HG02870 (cell line): ENCODE data around the gene PGBD5.
"Not testable (repeated sequence)": the region's sequence is repeated elsewhere in the genome, so short reads cannot be mapped to it uniquely, and the experiment has no call there.

Experiments used
- ATAC-seq: cut with Tn5 transposase; IDR thresholded peaks from one replicate; pipeline ENCODE4 v1.9.1; 2021; ENCODE audit warnings: mild to moderate bottlenecking, moderate library complexity; ENCODE audit not compliant: unreplicated experiment

Gene PGBD5

DNA sequence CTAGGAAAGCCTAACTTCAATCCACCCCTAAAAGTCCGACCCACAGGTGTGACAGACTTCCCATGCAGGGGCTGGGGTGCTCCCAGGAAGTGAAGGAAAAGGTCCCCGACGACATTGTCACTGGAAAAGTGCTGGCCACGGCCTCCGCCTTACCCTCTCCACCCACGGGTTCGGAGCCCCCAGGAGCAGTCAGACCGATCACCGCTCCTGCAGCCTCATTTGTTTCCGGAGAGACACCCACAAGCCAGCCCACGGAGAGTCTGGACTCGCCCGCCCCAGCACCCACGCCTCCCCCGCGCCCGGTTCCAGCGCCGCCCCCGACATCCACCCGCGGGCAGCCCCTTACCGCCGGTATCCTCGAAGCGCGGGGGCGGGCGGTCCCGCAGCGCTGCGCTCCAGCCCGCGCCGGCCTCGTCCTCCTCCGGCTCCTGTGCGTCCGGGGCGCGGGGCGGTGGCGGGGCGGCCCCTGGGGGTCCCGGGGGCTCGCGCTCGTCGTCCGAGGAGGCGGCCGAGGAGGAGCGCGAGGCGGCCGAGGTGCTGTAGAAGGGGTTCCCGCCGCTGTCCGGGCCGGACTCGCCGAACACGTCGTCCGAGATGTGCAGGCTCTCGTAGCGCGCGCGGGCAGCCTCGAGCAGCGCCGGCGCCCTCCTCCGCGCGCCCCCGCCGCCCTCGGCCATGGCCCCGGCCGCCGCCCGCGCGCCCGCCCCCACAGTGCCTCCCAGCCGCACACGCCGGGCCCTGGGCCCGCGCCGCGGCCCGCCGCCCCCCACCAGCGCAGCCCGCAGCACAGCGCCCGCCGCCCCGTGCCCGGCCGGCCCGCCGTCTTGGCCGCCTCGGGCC is 660 bp downstream of the PGBD5 start:
- ATAC-seq, result no peak

DNA sequence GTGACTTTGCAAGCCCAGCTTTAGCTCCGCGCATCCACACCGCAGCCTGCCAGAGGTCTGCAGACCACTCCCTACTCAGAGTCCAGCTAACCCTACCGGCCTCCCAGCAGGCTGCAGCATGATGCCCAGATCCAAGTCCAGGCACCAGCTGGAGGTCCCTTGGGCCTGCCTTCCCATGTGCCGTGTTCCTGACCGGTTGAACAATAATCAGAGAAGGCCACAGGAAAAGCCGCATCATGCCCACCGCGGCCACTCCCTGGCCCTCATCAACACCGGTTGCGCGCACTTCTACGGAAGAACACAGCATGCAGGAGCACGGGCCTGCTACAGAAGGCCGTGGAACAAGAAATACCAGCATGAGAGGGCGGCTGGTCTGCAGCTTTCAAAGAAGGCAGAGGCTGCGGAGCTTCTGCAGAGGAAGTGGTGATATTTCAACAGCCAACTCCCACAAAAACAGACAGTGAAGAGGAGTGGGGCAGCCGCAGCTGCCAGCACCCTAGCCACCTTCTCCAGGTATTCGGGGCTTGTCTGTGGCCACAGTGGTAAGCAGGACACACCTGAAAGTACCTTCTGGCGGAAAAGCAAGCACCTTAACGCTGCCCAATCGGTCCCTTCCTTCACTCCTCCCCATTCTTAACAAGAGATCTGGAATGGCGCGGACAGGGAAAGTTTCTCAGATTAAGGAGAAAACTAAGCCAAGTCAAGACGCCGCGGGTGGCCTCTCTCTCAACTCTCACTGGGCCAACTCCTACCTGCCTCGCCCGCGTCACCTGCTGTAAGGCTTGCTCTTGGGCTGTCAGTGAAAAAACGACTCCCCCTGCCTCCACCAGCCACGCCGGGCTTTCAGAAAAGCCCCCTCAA is 1.5 kb downstream of the PGBD5 start:
- no peak for ATAC-seq

GRCh38 chr1:230423951-230424350 is 2.2 kb downstream of the PGBD5 start:
- no peak for ATAC-seq

GRCh38 chr1:230423261-230423660 is 2.9 kb downstream of the PGBD5 start:
- no peak for ATAC-seq

- ATAC-seq, result no peak
Observed at GRCh38 chr1:230422221-230422981, 3.7 kb downstream of the PGBD5 start.

- ATAC-seq, result no peak
Observed at GRCh38 chr1:230421481-230421880, 4.7 kb downstream of the PGBD5 start.

DNA sequence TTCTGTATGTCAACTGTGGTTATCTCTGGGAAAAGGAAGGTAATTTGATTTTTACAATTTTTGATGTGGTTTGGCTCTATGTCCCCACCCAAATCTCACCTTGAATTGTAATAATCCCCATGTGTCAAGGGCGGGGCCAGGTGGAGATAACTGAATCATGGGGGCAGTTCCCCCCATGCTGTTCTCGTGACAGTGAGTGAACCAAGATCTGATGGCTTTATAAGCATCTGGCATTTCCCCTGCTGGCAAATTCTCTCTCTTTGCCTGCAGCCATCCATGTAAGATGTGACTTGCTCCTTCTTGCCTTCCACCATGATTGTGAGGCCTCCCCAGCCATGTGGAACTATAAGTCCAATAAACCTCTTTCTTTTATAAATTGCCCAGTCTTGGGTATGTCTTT is 5.8 kb downstream of the PGBD5 start:
- not testable (repeated sequence) for ATAC-seq

DNA sequence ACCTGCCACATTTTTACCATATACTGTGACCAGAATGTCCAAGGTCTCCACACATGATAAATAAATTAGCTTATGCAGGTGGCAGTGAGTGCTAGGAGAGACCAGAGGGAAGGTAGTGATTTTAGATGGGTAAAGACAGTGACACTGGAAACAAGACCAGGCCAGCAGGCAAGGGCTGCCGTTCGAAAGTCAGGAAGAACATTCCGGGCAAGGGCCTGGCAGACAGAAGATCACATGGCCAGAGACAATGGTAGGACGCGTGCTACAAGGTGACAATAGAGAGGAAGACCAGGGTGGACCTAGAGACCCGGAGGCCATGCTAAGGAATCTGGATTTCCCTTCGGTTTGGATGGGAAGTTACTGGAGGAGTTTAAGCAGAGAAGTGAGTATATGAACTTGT is 9.7 kb downstream of the PGBD5 start:
- ATAC-seq, result no peak

- ATAC-seq, result no peak
Observed at GRCh38 chr1:230415405-230416132, 10.6 kb downstream of the PGBD5 start.

DNA sequence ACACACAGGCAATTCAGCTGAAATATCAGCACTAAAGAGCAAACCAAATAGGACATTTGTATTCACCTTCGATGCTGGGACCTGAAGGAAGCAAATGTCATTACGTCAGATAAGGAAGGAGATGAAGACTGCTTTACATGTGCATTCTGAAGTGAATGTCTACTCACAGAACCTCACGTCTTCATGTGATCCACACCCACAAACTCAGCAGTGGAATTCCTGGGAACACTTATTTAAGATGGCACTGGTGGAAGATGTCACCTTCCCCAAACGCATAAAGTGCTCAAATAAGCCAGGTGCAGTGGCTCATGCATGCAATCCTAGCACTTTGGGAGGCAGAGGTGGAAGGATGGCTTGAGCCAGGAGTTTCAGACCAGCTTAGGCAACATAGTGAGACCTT is 11.4 kb downstream of the PGBD5 start:
- ATAC-seq, result no peak

GRCh38 chr1:230414102-230414501 is 12.0 kb downstream of the PGBD5 start:
- no peak for ATAC-seq

GRCh38 chr1:230413061-230413460 is 13.1 kb downstream of the PGBD5 start:
- no peak for ATAC-seq

- no peak for ATAC-seq
Observed at GRCh38 chr1:230408971-230409370, 17.2 kb downstream of the PGBD5 start.

DNA sequence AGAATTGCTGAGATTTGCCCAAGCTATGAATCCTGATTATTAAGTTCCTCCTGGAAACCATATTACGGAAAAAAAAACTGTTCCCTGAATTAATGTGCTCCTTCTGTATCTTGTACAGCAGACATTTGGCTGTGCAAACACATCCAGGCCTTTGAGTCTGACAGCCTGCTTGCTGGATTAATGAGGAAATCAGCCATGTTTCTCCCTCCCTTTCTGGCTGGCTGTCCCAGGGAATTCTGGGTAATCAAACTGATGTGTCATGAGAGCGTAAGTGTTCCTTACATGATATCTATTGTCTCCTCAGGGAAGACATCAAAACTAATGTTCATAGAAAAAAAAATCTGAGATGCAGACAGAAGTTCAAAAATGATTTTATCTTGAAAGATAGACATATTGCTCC is 18.8 kb downstream of the PGBD5 start:
- ATAC-seq, result no peak

GRCh38 chr1:230406727-230407126 is 19.4 kb downstream of the PGBD5 start:
- ATAC-seq, result not testable (repeated sequence)

- no peak for ATAC-seq
Observed at GRCh38 chr1:230403442-230403841, 22.7 kb downstream of the PGBD5 start.

DNA sequence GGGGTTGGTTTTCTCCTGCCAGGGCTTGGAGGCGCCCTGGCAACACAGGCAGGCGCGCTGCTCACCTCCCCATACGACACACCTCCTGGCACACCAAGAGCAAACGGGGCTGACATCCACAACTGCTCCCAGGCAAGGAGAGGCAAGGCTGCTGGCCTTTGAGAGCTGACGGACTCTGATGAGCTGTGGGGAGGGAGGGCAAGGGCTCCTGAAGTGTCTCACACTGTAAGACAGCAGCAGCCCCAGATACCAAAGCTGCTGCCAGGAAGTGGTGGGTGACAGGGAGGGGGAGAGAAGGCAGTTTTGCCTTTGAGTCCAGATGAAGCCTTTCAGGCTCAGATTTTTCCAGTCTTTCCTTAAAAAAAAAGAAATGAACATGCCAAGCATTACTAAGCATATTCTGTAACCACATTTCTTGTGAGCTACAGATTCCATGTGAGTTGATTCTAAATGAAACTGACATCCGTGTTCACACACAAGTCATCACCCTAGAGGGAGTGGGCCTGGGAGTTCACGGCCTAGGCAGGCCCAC is 24.3 kb downstream of the PGBD5 start:
- no peak for ATAC-seq

DNA sequence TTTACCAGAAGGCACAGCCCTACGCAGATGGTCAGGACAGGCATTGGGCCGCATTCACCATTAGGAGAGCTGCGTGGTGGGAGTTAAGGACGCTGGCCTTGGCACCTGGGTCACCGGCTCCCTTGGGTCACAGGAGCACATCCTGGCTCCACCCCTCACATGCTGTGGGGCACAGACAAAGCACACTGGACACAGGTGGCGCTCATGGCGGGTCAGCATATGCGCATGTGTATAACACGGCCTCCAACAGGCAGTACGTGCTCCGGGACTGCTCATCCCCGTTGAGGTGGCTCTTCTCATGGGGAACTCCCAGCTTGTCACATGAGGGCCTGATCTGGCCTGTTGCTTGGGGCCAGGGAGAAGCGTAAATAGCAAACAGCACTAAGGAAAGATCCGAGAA is 25.0 kb downstream of the PGBD5 start:
- ATAC-seq, result no peak

DNA sequence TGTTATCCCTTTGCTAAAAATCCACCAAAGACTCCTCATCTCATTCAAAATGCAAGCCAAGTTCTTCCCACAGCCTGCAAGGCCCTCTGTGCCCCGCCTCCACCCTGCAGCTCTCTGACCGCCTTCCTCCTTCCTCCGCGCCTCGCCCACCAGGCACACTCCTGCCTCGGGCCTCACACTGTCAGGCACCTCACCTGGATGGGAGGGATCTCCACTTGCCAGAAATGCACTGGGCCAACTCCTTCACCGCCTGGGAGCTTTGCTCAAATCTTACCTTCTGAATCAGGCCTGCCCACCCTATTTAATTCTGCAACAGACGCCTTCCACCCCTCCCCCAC is 26.2 kb downstream of the PGBD5 start:
- no peak for ATAC-seq

- ATAC-seq, result no peak
Observed at GRCh38 chr1:230399321-230400006, 26.7 kb downstream of the PGBD5 start.
